Mucosa of gallbladder (tissue), 1 donor: ENCODE data around the gene ITPK1. TPM values are rescaled to one million over a fixed set of nuclear protein-coding genes. Genes with fewer than 3 reads are reported as not detected.

ENCODE experiments used
- DNase-seq: peaks from one replicate; pipeline ENCODE4 v3.0.0-alpha.2; 2020; ENCODE audit warnings: low spot score
- total RNA-seq: library from RNA; stranded (reverse); gene quantifications from one replicate; pipeline ENCODE4 v1.2.1, GENCODE V29; 2021
- donor health status: DM: no; HTN: no; CAD: no.

Gene ITPK1
- total RNA-seq, 1 donor from 2014 or later = 187 TPM

GRCh38 chr14:92990456-92991430 is 125.0 kb downstream of the ITPK1 start:
- no peak for DNase-seq

GRCh38 chr14:92988786-92989755 is 126.7 kb downstream of the ITPK1 start:
- no peak for DNase-seq

- no peak for DNase-seq
Measured at GRCh38 chr14:92987713-92988510, 127.8 kb downstream of the ITPK1 start.

DNA sequence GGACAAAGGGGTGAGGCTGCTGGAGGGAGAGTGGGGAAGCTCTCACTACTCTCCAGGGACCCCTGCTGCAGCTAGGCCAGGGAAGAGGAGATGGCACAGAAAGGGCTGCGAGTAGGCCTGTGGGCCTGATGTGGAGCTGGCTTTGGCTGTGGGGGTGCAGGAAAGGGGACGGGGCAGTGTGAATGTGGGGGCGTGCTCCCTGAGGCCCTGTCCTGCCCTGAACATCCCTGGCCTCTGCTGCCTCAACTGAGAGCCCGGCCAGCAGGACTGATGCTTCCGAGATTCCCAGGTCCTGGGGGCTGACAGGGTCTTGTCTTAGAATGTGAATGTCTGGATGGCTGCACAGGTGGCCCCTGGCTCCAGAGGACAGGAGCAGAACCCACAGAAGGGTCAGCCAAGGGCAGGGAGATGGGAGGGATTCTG is 128.6 kb downstream of the ITPK1 start:
- no peak for DNase-seq

DNA sequence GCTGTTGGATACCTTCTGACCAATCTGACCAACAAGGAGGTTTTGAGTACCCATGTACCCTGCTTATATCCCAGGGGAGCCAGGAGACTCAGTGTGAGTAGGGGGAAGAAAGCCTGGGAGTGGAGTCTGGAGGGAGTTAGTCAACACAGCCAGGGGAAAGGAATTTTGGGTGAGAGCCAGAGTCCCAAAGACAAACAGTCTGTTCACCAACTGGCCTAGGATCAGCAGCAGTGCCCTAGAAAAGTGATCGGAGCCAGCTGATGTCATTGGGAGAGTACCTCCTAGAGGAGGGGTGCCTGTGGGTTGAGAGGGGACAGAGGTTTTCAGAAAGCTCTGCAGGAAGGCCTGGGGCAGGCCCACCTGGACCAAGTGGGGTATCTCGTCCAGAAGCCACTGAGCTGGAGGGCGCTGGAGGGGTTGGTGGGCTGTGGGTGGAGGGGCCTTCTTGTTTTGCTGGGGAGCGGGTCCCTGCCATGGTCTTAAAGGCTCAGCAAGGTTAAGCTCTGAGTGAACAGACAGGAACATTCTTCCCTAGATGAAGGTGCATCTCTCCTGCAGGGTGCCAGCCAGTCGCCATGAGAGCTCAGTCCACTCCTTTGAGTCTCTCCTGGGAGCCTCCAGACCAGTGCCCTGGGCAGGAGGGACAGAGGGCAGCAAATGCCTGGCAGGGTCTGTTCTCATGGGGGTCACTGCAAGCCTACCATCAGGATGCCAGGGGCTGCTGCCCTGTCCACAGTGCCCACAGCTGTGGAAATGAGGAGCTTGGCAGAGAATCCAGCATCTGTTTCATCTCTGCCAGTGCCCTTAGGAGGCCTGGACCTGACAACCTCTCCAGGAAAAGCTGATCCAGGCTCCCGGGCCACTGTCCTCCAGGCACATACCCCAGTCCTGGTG is 129.2 kb downstream of the ITPK1 start:
- peak; percentile 67 for DNase-seq

DNA sequence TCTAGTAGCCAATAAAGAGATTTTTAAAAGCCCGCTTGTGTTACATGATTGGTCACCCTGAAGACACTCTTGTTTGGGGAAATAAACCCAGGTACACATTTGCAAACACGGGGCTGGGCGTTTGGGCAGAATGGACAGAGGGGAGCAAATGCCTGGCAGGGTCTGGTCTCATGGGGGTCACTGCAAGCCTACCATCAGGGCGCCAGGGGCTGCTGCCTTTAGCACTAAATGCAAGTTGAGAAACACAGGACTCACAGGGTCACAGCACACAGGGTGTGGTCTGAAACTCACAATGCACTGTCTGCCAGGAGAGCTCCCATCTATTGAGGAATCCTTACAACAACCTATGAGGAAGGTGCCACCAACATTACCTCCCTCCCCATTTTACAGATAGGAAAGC is 130.2 kb downstream of the ITPK1 start:
- no peak for DNase-seq

- peak; percentile 59 for DNase-seq
Measured at GRCh38 chr14:92984896-92985295, 130.8 kb downstream of the ITPK1 start.

GRCh38 chr14:92984082-92984788 is 131.5 kb downstream of the ITPK1 start:
- DNase-seq = no peak

GRCh38 chr14:92982956-92983355 is 132.8 kb downstream of the ITPK1 start:
- no peak for DNase-seq

- DNase-seq = no peak
Measured at GRCh38 chr14:92981726-92982125, 134.0 kb downstream of the ITPK1 start.

DNA sequence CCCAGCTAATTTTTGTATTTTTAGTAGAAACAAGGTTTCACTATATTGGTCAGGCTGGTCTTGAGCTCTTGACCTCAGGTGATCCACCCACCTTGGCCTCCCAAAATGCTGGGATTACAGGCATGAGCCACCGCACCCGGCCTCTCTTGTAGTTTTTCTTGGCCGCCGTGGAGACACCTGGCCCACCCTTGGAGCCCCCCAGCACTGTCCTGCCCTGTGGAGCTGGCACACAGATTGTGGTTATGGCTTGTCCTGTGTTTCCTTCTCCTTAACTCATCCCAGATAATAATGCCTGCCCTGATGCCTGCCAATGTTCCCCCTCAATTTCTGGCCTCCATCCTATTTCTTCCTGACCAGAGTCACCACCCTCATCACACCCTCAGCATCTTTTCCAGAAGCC is 134.9 kb downstream of the ITPK1 start:
- no peak for DNase-seq

GRCh38 chr14:92978229-92979021 is 137.3 kb downstream of the ITPK1 start:
- no peak for DNase-seq

DNA sequence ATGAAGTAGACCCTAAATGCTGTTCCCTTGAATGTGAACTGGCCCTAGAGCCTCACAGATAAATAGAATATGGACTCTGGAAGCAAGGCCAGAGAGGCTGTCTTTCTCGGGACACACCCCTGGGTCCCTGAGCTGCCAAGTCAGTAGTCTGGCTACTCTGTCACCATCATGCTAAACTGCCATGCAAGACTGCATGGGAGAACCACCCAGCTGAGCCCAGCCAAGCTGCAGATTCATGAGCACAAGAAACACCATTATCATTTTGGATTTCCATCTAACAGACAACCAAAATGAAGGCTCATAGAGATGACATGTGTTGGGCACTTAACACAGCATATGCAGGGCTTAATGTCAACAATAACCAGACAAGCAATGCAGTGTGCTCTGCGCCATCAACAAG is 139.5 kb downstream of the ITPK1 start:
- no peak for DNase-seq

GRCh38 chr14:92974541-92975345 is 141.0 kb downstream of the ITPK1 start:
- DNase-seq = no peak

GRCh38 chr14:92973798-92974372 is 141.8 kb downstream of the ITPK1 start:
- no peak for DNase-seq

GRCh38 chr14:92973261-92973797 is 142.4 kb downstream of the ITPK1 start:
- peak; percentile 84 for DNase-seq

- DNase-seq = no peak
Measured at GRCh38 chr14:92971601-92972180, 144.0 kb downstream of the ITPK1 start.
